Ishikawa (cell line): ENCODE data around the gene ZNF45.

ENCODE experiments used
- CEBPB ChIP-seq: IDR thresholded peaks from 2 replicates; pipeline ENCODE4 v1.6.1; 2012
- EGR1 ChIP-seq: IDR thresholded peaks from 2 replicates; pipeline ENCODE4 v1.6.1; 2012
- EP300 ChIP-seq: IDR thresholded peaks from 2 replicates; pipeline ENCODE4 v1.6.1; 2012; ENCODE audit warnings: borderline replicate concordance
- NFIC ChIP-seq: IDR thresholded peaks from 2 replicates; pipeline ENCODE4 v1.6.1; 2012
- RAD21 ChIP-seq: IDR thresholded peaks from 2 replicates; pipeline ENCODE4 v1.6.1; 2012; ENCODE audit warnings: low read depth
- TAF1 ChIP-seq: IDR thresholded peaks from 2 replicates; pipeline ENCODE4 v1.6.1; 2012; ENCODE audit warnings: low read depth, mild to moderate bottlenecking
- TEAD4 ChIP-seq: IDR thresholded peaks from 2 replicates; pipeline ENCODE4 v1.6.1; 2012
- TF ChIP-seq, protein P1 (sequence below): IDR thresholded peaks from 2 replicates; pipeline ENCODE4 v1.6.1; 2012; ENCODE audit warnings: low read depth, mild to moderate bottlenecking
- TF ChIP-seq, protein P2 (sequence below): IDR thresholded peaks from 2 replicates; pipeline ENCODE4 v1.6.1; 2012

DNA sequence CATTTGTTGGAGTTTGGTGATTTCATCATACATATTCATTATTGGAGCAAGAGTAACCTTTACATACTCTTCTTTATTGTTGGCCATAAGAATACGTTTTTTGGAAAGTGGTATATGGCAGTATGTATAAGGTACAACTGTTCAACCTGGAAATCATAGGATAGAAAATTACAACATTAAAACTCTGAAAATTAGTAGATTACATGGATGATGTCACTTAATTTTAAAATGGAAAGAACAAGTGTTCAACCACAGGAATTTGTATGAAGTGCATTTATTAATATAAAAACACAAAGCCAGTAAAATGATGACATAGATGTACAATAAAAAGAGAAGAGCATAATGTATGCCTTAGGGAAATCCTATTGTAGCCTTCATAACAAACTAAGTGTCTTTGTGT, 41.6 kb upstream of the ZNF45 start:
- TF ChIP-seq RAD21 (no peak), EP300 (no peak), TEAD4 (no peak), NFIC (no peak), CEBPB (no peak), TAF1 (no peak), EGR1 (no peak)
- TF ChIP-seq, protein P1, sequence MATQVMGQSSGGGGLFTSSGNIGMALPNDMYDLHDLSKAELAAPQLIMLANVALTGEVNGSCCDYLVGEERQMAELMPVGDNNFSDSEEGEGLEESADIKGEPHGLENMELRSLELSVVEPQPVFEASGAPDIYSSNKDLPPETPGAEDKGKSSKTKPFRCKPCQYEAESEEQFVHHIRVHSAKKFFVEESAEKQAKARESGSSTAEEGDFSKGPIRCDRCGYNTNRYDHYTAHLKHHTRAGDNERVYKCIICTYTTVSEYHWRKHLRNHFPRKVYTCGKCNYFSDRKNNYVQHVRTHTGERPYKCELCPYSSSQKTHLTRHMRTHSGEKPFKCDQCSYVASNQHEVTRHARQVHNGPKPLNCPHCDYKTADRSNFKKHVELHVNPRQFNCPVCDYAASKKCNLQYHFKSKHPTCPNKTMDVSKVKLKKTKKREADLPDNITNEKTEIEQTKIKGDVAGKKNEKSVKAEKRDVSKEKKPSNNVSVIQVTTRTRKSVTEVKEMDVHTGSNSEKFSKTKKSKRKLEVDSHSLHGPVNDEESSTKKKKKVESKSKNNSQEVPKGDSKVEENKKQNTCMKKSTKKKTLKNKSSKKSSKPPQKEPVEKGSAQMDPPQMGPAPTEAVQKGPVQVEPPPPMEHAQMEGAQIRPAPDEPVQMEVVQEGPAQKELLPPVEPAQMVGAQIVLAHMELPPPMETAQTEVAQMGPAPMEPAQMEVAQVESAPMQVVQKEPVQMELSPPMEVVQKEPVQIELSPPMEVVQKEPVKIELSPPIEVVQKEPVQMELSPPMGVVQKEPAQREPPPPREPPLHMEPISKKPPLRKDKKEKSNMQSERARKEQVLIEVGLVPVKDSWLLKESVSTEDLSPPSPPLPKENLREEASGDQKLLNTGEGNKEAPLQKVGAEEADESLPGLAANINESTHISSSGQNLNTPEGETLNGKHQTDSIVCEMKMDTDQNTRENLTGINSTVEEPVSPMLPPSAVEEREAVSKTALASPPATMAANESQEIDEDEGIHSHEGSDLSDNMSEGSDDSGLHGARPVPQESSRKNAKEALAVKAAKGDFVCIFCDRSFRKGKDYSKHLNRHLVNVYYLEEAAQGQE: no peak
- TF ChIP-seq, protein P2, sequence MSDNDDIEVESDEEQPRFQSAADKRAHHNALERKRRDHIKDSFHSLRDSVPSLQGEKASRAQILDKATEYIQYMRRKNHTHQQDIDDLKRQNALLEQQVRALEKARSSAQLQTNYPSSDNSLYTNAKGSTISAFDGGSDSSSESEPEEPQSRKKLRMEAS: no peak
